HG02642 (cell line): ENCODE results near the gene ROR1.
"Not testable (repeated sequence)": the region's sequence is repeated elsewhere in the genome, so short reads cannot be mapped to it uniquely, and the experiment has no call there.

Experiments
- ATAC-seq: cut with Tn5 transposase; IDR thresholded peaks from one replicate; pipeline ENCODE4 v1.9.1; 2021; ENCODE audit warnings: mild to moderate bottlenecking; ENCODE audit not compliant: unreplicated experiment, poor library complexity

The ROR1 gene

GRCh38 chr1:63757334-63757733 is 16.5 kb upstream of the ROR1 start:
- ATAC-seq = no peak

GRCh38 chr1:63758791-63759190 is 15.0 kb upstream of the ROR1 start:
- ATAC-seq = no peak

- no peak for ATAC-seq
Measured at GRCh38 chr1:63759778-63760177, 14.0 kb upstream of the ROR1 start.

GRCh38 chr1:63770381-63770780 is 3.4 kb upstream of the ROR1 start:
- no peak for ATAC-seq

GRCh38 chr1:63772201-63772600 is 1.6 kb upstream of the ROR1 start:
- no peak for ATAC-seq

- no peak for ATAC-seq
Measured at GRCh38 chr1:63772876-63773275, 941 bp upstream of the ROR1 start.

- ATAC-seq = no peak
Measured at GRCh38 chr1:63773496-63773814, 362 bp upstream of the ROR1 start.

GRCh38 chr1:63774617-63775417 is 1.0 kb downstream of the ROR1 start:
- no peak for ATAC-seq

GRCh38 chr1:63775418-63776127 is 1.8 kb downstream of the ROR1 start:
- no peak for ATAC-seq

- ATAC-seq = no peak
Measured at GRCh38 chr1:63777286-63777685, 3.5 kb downstream of the ROR1 start.

- no peak for ATAC-seq
Measured at GRCh38 chr1:63777965-63778880, 4.4 kb downstream of the ROR1 start.

GRCh38 chr1:63779338-63780211 is 5.8 kb downstream of the ROR1 start:
- no peak for ATAC-seq

GRCh38 chr1:63780565-63780964 is 6.7 kb downstream of the ROR1 start:
- ATAC-seq = no peak

- ATAC-seq = no peak
Measured at GRCh38 chr1:63782982-63783381, 9.2 kb downstream of the ROR1 start.

- ATAC-seq = no peak
Measured at GRCh38 chr1:63784083-63784482, 10.3 kb downstream of the ROR1 start.

GRCh38 chr1:63784489-63785390 is 10.9 kb downstream of the ROR1 start:
- no peak for ATAC-seq

- ATAC-seq = not testable (repeated sequence)
Measured at GRCh38 chr1:63787270-63787669, 13.5 kb downstream of the ROR1 start.

GRCh38 chr1:63787875-63788274 is 14.1 kb downstream of the ROR1 start:
- ATAC-seq = no peak
